Stimulated activated CD4-positive, alpha-beta T cell treated with anti-CD3 and anti-CD28 coated beads, Interleukin-1b, Interleukin-23, amount 100 ng/mL, for 4 hours (primary cell): ENCODE data around the gene KRT7.
"Not testable (repeated sequence)": the region's sequence is repeated elsewhere in the genome, so short reads cannot be mapped to it uniquely, and the experiment has no call there.

ENCODE experiments used
- DNase-seq, 2 donors: peaks; one replicate each; pipeline ENCODE4 v3.0.0-alpha.2; 2020; ENCODE audit warnings: low read depth in 2 of 2

The KRT7 gene

DNA sequence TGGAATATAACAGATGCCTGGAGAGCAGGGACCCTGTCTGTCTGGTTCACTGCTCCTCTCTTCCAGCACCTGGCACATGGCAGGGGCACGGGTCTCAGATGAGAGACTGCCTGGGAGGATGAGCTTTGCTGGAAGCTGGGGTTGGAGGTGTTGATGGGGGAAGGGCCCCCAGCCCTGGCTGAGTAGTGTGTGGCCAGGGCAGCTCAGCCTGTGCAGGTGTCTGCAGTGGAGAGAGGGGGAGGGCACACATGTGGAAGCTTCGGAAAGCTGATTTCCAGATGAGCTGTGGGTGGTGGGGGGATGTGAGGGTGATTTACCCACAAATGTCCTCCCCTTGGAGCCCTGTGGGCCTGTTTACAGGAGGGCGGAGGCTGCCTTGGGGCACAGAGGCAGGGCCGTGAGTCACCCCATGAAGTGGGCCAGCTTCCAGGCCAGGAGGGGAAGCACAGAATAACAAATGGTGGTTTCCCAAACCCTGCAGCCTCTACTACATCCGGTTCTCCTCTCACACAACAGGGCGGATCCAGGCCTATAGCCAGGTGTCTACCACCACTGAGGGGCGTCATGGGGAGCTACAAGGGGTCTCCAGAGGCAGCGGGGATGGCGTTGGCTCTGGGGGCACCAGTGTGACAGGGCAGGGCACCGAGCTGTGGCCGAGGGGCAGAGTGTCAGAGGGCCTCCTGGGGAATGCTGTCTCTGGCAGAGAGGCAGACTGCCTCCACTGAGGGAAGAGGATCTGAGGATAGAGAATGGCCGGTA lies 11.0 kb downstream of the KRT7 start:
- DNase-seq: peak; percentile 15 to 44

DNA sequence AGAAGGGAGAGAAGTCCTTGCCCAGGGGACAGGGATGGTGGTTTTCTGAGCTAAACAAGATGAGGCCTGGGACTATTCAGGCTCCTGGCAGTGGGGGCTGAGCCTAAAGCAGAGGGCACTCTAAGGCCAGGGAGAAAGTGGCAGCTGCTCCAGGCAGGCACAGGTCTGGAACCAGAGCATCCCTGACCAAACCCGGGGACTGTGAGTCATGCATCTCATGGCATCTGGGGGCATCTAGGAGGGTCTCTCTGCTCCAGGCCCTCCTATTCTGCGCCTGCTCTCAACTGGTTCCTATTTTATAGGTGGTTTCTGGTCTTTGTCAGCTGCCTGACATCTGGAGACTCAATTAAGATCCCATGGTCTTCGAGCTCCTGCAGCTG lies 11.6 kb downstream of the KRT7 start:
- no peak for DNase-seq

- no peak for DNase-seq
Measured at GRCh38 chr12:52245259-52245961, 12.4 kb downstream of the KRT7 start.

DNA sequence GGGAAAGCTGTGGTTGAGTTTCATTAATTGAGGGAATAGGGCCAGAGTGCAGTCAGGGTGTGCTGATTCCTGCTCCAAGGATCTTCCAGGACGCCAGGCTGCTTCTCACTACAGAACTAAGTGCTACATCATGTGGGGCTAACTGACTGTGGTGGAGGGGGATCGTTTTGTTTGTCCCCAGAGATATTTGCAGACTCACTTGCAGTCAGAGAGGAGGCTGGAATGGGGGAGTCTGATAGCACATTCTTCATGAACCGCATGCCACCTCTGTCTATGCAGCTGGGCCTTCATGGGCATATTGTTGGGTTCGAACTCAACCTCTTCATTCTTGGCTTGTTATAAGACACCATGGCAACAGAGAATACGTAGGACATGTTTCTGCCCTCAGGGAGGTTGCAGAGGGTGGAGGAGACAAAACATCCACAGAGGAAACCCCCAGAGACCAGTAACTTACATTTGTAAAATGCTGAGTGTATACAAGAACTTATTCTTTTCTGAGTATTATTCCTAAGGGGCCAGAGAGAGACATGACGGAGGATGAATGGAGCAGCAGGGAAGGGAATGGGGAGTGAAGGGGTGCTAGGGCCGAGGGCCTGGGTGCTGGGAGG lies 13.0 kb downstream of the KRT7 start:
- no peak for DNase-seq

DNA sequence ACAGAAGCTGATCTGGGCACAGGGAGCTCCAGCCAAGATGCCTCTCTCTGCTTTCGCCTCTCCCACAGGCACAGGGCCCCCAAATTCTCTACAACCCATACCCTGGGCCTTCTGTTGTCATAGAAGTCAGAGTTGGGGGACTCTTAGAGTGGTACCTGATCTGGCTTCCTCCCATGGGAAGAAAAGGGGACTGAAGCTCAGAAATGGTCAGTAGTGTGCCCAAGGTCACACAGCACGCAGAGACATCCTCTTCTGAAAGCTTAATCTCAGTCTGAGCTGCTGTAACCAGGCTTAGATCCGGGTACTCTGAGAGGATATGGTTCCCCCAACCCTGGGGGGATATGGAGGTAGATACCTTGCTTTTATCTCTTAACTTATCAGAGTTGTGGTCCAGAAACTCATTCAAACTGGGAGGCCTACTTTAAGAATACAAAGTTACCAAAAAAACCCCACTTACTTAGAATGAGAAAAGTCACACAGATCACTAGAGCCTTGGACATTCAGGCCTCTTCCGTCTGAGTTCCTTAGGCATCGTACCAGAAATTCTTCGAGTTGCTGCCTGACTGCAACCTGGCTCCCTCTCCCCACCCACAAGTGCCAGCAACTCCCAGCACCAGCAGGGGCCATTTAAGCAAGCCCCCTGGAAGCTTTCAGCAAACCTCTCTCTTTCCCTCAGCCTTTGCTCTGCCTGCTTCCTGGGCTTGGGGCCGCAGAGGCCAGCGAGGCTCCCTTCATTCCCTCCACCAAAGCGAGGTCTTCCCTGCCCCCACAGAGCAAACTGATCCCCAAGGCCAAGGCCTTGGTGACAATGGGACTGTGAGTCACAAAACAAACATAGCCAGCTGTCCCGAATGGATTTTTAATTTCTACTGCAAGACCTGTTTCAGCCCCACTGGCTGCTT lies 13.9 kb downstream of the KRT7 start:
- DNase-seq: no peak

- DNase-seq: no peak
Measured at GRCh38 chr12:52247622-52248540, 14.8 kb downstream of the KRT7 start.

GRCh38 chr12:52248541-52249461 lies 15.8 kb downstream of the KRT7 start:
- DNase-seq: no peak

DNA sequence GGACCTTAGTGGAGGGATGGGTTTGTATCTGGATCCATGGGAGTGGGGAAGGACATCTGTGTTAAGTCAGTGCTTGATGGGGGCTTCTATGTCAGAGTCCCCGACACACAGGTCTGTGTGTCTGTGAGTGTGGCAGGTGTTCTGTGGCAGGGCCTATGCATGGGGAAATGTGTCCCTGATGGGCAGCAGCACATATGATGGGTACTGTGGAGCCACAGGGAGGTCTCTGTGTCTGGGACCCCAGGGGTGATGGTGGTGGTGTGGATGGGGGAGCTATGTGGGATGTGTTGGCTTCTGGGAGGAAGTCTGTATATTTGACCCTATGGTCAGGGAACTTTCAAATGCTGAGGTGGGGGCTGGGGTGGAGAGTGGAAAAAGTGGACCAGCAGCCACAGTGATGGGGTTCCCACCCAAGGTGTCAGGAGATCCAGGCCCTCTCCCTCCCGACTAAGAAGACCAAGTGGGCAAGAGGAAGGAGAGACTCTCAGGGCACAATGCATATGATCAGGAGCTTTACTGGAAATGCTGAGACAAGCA lies 16.5 kb downstream of the KRT7 start:
- no peak for DNase-seq

DNA sequence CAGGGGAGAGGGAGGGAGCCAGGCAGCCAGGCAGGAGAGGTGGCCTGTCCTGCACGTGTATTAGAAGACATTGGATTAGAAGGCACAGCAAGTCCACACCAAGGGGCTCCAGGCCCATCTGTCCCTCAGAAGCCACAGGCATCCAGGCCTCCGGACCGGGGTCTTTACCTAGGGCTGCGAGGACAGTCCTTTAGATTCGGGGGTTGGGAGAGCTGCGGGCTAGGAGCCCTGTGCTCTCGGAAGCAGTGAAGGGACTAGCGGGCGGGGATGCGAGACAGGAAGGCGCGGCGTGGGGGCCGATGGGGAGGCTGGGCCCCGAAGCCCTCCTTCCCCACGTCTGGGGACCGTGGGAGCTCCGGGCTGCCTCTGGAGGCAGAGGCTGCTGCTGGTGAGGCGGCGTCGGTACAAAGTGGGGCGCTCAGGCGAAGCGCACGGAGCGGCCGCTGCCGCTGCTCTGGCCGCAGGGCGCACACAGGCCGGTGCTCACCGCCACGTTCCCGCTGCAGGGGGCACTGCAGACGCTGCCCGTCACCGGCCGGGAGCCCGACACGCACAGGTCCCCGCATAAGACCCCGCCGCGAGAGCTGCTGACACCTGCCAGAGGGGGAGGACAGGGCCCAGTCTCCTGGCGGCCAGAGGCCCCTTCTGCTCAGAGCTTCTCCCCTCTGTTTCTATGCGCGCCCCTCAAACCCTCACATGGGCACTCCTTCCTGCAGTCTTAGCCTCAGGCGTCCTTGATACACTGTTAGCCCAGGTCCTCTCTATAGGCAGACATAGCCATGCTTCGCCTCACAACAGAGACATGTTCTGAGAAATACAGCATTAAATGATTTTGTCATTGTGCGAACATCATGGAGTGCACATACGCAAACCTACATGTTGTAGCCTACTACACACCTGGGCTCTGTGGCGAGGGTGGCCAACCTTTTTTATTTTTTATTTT lies 17.3 kb downstream of the KRT7 start:
- no peak for DNase-seq

DNA sequence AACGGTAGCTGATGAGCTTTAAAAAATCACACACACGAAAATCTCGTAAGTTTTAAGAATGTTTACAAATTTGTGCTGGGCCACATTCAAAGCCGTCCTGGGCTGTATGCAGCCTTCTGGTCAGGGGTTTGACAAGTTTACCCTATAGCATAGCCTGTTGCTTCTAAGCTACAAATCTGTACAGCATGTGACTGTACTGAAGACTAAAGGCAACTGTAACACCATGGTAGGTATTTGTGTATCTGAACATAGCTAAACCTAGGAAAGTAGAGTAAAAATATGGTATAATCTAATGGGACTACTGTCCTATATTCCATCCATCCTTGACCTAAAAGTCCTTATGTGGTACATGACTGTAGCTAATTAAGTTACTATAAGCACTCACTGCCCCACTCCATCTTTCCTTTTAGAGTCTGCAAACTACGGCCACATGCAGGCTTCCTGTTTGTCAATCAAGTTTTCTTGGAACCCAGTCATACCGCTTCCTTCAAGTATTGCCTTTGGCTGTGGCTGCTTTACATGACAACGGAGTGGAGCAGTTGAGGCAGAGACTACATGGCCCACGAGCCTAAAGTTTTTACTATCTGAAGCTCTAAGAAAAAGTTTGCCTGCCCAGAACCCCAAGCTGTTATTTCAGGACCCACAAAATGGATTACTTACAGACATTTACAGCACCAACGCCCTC lies 18.5 kb downstream of the KRT7 start:
- DNase-seq: no peak

GRCh38 chr12:52252175-52252615 lies 19.2 kb downstream of the KRT7 start:
- DNase-seq: not testable (repeated sequence)

GRCh38 chr12:52252728-52253343 lies 19.8 kb downstream of the KRT7 start:
- no peak for DNase-seq

GRCh38 chr12:52253391-52254179 lies 20.5 kb downstream of the KRT7 start:
- no peak for DNase-seq

- DNase-seq: no peak
Measured at GRCh38 chr12:52254180-52254964, 21.3 kb downstream of the KRT7 start.

- DNase-seq: no peak
Measured at GRCh38 chr12:52254965-52255751, 22.1 kb downstream of the KRT7 start.
